CD4-positive, alpha-beta T cell treated with Interleukin-12 subunit alpha and Interleukin-12 subunit beta, for 1 hour (primary cell): Measurements from ENCODE around the gene GAL3ST3.
"Not testable (repeated sequence)": the region's sequence is repeated elsewhere in the genome, so short reads cannot be mapped to it uniquely, and the experiment has no call there.

Experiments
- DNase-seq: peaks from one replicate; pipeline ENCODE4 v3.0.0-alpha.2; 2020

Gene GAL3ST3

DNA sequence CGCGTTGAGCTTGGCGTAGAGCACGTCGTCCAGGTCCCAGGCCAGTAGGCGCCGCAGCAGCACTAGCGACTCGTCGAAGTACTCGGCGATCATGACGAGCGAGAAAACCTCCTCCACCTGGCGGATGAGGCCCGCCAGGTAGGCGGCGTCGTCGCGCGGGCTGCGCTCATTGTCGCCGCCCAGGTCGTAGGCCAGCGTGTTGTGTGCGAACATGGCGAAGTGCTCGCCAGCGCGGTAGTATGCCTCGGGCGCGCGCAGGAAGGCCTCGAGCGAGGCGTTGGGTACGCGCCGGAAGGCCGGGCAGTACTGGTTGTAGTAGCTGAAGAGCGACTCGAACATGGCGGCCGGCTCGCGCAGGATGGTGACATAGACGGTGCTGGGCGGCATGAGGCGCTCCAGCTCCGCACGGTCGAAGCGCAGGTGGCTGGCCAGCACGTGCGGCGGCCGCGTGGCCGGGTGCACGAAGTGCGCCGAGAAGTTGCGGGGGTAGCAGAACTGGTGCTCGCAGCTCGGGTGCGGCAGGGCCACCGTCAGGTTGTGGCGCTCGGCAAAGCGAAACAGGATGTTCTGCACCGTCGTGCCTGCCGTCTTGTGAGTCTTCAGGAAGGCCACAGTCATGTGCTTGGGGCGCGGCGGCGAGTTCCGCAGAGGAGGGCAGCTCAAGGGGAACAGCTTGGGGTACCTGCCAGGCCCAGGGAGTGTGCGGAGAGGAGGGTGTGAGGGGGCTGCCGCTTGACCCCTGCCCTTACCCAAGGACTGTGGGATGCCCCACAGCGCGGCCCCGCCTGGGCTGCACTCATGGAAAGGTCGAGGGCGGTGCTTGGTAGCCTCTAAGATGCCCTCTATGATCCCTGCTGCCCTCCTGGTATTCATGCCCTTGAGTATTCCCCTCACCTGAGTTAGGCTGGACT is 5.7 kb downstream of the GAL3ST3 start:
- DNase-seq, result no peak

DNA sequence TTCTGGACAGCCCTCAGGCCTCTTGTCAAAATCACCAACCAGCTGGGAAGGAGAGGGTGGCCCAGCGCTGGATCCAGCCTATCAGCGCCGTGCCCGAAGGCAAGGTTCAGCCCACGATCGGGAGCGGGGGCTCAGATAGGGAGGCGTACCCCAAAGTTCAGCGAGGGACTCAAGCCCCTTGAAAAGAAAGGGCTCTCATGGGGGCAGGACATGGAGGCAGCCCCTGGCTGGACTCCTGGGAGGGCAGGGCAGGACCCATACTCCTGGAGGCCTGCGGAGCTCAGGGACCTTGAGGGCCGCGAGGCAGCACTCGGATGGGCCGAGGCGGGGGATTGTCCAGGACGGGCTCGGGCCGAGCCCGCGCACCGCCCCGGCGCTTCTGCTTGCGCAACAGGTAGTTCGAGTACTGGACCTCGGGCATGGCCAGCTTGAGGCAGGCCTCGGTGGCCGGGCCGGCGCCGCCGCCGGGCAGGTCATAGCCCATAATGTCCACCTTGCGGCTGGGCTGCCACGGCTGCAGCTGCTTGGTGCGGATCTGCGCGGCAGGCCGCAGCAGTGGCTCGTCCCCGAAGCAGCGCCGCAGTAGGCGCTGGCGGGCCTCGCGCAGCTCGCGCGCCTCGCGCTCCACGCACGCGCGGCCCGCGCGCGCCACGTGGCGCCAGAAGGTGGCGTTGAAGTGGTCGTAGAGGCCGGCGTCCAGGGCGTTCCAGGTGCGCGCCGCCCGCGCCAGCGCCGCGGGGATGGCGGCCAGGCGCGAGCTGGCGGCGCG is 6.5 kb downstream of the GAL3ST3 start:
- DNase-seq, result no peak

GRCh38 chr11:66039765-66040164 is 9.2 kb downstream of the GAL3ST3 start:
- no peak for DNase-seq

DNA sequence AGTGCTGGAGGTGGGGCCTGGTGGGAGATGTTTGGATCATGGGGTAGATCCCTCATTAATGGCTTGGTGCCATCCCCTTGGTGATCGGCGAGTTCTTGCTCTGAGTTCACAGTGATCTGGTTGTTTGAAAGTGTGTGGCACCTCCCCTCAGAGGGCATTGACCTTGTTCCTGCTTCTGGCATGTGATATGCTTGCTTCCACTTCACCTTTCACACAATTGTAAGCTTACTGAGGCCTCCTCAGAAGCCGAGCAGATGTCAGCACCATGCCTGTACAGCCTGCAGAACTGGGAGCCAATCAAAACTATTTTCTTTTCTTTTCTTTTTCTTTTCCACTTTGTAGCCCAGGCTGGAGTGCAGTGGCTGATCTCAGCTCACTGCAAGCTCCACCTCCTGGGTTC is 11.6 kb downstream of the GAL3ST3 start:
- no peak for DNase-seq

DNA sequence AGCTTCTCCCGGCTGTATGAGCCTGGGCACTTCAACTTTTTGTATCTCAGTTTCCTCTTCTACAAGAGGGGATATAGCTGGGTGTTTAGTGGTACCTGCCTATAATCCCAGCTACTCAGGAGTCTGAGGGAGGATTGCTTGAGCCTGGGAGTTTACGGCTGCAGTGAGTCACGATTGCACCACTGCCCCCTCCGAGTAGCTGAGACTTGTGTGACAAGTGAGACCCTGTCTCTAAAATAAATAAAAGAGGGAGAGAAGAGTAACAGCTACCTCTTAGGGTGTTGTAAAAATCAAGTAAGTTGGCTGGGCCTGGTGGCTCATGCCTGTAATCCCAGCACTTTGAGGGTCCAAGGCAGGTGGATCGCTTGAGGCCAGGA is 12.6 kb downstream of the GAL3ST3 start:
- no peak for DNase-seq

GRCh38 chr11:66035653-66036333 is 13.2 kb downstream of the GAL3ST3 start:
- no peak for DNase-seq

GRCh38 chr11:66032957-66033735 is 15.8 kb downstream of the GAL3ST3 start:
- no peak for DNase-seq

- no peak for DNase-seq
These were observed 22.9 kb downstream of the GAL3ST3 start, which contains the start of gene CATSPER1 for GRCh38 chr11:66026017-66026529. CATSPER1 (minus strand) TSS chr11:66026479; CDS start chr11:66026379, 100 bp downstream.

GRCh38 chr11:66023186-66023440 is 25.8 kb downstream of the GAL3ST3 start:
- DNase-seq, result not testable (repeated sequence)

DNA sequence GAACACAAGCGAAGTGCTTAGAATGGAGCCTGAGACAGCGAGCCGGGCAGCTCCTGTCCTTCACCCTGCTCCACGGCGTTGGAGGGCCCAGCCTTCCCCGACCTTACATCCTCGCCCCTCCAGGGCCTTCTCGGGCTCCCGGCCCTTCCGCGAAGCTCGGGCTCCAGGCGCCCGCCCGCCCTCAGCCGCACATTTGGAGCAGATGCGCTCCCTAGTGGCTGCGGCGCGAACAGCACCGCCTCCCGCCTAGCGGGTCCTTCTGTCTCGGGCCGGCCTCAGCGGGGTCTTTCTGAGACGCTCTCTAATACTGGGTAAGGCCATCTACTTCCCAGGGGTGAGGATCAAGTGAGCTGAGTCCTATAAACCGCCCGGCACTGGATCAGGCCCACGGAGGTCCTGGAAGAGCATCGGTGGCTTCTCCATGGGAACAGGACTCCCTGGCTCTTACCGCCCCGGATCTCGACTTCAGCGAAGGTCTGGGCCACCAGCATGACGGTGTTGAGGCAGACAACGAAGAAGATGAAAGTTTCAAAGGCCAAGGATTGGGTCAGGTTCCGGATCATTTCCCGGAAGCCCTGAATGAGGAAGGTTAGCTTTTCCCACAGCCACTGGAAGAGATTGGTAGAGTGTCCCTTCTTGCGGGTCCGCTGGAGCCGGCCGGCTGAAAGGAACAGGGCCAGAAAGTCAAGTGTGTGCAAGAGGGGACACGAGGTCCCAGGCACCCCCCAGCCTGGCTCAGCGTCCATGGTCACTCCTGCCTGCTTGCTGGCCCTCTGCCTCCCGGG is 26.4 kb downstream of the GAL3ST3 start:
- peak; percentile 79 for DNase-seq

DNA sequence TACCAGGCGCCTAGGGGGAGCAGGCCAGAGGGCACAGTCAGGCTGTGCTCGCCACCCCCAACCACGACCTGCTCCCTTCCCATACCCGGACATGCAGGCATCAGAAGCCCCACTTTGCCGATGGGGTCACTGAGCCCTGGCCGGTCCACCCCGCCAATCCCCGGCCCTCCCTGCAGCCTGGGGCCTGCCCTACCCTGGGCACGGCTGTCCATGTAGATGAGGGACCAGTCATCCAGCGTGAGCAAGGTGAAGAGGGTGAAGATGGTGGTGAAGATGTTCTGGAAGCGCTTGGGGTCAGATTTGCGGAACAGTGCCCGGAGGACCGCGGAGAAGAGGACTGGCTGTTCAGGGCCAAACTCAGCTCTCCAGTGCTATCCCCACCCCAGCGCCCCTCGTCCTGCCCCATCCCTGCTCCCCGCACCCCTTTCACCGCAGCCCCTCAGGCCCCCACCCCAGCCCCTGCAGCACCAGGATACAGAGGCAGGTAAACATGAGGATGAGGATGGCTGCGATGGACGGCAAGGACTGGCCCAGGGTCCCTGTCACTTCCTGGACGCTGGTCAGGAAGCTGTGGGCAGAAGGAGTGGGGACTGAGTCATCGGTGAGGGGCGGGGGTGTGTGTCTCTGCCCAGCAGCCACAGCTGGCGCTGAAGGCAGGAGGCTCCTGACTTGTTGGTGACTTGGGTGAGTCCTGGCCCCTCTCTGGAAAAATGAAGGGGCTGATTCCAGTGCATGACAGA is 28.2 kb downstream of the GAL3ST3 start:
- no peak for DNase-seq

GRCh38 chr11:66020212-66020611 is 28.7 kb downstream of the GAL3ST3 start:
- no peak for DNase-seq

GRCh38 chr11:66017321-66017720 is 31.6 kb downstream of the GAL3ST3 start:
- DNase-seq, result no peak

GRCh38 chr11:66016793-66017177 is 32.2 kb downstream of the GAL3ST3 start:
- no peak for DNase-seq

DNA sequence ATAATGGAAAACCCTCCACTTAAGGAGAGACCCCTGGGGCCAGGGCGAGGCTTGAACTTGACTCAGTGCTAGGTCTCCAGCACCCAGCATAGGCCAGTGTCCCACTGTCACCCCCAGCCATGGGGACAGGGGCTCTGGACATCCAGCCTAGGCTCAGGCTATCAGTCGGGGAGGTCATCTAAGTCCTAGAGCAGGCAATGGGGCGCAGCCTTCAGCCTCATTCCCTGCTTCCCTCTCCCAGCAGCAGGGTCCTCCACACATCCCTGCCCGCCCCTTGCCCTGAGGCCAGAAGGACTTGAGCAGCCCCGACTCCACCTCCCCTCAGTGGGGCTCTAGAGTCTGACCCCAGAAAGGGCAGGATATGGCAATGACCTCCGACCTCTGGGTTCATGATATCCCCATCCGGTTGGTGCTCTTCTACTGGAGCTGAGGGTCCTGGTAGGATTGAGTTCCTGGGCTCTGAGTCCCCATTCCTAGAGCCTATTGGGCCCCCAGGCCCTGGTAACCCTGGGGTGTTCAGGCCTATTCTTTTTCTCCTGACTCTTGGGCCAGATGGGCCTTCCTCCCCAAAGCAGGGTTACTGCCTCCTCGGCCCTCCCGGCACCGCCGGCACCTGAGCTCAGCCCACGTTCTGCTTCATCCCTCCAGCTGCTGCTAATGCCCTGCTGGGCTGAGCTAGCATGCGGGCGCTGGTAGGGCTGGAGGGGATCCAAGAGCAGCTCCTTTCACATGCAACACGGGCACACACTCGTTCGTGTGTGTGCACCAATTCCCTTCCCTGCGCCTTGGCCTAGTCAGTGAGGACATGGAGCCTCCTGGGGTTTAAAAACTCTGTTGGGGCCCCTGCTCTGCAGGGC is 32.8 kb downstream of the GAL3ST3 start:
- no peak for DNase-seq

GRCh38 chr11:66015454-66015881 is 33.5 kb downstream of the GAL3ST3 start:
- no peak for DNase-seq

DNA sequence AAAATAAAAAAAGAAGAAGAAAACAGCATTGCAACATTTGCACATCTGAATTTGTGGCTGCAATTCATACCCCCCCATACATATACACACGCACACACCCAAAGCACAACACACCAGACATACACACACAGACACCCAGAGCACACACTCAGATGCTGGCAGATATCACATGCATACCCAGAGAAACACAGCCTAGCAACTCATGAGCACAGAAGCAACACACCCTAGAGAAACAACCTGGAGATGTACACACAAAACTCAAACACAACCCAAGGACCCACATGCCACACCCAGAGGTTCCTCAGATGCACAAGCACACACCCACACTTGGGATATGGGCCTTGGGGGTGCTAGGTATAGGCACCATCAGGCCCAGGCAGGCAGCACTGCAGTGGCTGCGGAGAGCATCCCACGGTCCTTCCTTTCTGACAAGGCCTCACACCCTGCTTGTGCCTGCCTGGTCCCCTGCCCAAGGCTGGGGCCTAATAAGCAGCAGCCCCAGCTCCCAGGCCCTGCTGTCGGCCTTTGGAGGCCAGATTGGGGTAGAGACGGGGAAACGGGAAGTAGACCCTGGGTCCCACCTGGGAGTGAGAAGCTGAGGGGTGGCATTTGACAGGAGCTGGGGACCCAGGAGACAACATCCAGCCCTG is 34.0 kb downstream of the GAL3ST3 start:
- DNase-seq, result no peak

DNA sequence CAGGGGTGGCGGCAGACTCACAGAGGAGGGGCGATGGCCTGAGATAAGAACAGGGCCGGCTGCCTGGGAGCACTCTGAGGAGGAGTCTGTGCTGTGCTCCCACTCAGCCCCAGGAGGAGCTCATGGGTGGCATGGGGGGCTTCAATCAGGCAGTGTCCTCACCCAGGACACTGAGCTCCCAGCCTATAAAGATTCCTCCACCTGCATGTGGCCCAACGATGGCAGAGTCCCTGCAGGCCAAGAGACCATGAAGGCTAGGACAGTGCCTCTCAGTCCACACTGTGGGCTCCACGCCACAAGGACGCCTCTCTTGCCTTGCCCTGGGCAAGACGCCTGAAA is 35.2 kb downstream of the GAL3ST3 start:
- DNase-seq, result no peak

DNA sequence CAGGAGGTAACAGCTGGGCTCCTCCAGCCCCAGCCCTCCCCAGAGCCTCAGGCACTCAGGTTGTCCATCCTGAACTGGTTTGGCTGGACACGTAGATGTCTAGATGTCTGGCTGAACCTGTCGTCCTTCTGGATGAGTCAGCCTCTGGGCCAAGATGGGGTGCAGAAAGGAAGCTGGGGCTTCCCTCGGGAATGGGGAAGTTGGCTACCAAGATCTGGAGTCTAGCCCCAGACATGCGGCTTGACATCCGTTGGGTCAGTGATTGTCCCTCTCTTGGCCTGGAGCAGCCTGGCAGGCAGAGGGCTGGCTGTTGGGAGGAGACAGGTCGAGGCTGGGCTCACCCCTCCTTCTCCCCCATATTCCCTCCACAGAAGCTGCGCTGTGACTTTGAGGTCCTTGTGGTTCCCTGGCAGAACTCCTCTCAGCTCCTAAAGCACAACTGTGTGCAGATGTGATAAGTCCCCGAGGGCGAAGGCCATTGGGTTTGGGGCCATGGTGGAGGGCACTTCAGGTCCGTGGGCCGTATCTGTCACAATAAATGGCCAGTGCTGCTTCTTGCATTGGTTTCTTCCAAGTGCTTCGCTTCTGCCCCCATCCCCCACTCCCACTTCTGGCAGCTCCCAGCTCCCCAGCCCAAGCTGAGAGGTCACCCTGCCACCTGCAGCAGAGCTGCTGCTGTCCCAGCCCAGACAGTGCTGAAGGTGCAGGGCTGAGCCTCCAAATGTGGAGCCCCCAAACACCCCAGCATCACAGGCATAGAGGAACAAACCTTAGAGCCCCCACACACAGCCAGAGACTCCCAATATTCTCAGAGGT is 35.8 kb downstream of the GAL3ST3 start:
- DNase-seq, result no peak
